Fibroblast of lung (primary cell): Measurements from ENCODE around the gene GCLC. TPM values are rescaled to one million over a fixed set of nuclear protein-coding genes. Genes with fewer than 3 reads are reported as not detected.

ENCODE experiments used
- DNase-seq, 2 donors: peaks; one replicate each; pipeline versions ENCODE4 v3.0.0 to v3.0.0-alpha.2; 2010; ENCODE audit warnings: low read depth in 2 of 2
- H2AFZ ChIP-seq: 2 replicates; pipeline ENCODE4 v1.5.1; 2012; ENCODE audit warnings: low read length, control low read depth, inconsistent platforms
- H3K27ac ChIP-seq: 2 replicates; pipeline ENCODE4 v1.5.1; 2011; ENCODE audit warnings: low read length, control low read depth; ENCODE audit not compliant: insufficient read depth
- H3K27me3 ChIP-seq: 2 replicates; pipeline ENCODE4 v1.5.1; 2011; ENCODE audit warnings: mild to moderate bottlenecking, low read length; ENCODE audit not compliant: control insufficient read depth, insufficient read depth
- H3K36me3 ChIP-seq: 2 replicates; pipeline ENCODE4 v1.5.1; 2011; ENCODE audit warnings: low read length; ENCODE audit not compliant: control insufficient read depth, insufficient read depth
- H3K4me1 ChIP-seq: 2 replicates; pipeline ENCODE4 v1.5.1; 2011; ENCODE audit warnings: low read length; ENCODE audit not compliant: control insufficient read depth, insufficient read depth; ENCODE audit errors: extremely low read depth
- H3K4me2 ChIP-seq: 2 replicates; pipeline ENCODE4 v1.5.1; 2011; ENCODE audit warnings: low read length, control low read depth; ENCODE audit not compliant: insufficient read depth; ENCODE audit errors: extremely low read depth
- H3K4me3 ChIP-seq, 4 experiments: fragments of 200-600 bp in 1 of 4; sonication (generic) in 1 of 4; replicated peaks in 1 of 4; 2 replicates each; pipeline ENCODE4 v1.5.1; 2011 to 2016; ENCODE audit warnings: low read length in 4 of 4, low read depth in 3 of 4, mild to moderate bottlenecking in 3 of 4, control low read depth in 2 of 4, inconsistent platforms in 1 of 4, mixed read lengths in 1 of 4; ENCODE audit not compliant: insufficient read depth in 1 of 4; ENCODE audit errors: control extremely low read depth in 1 of 4
- H3K79me2 ChIP-seq: 2 replicates; pipeline ENCODE4 v1.5.1; 2012; ENCODE audit warnings: mild to moderate bottlenecking, low read length, inconsistent platforms; ENCODE audit not compliant: control insufficient read depth, insufficient read depth
- H3K9ac ChIP-seq: 2 replicates; pipeline ENCODE4 v1.5.1; 2011; ENCODE audit warnings: mild to moderate bottlenecking, low read length, control low read depth; ENCODE audit not compliant: insufficient read depth
- H3K9me3 ChIP-seq: 2 replicates; pipeline ENCODE4 v1.5.1; 2012; ENCODE audit warnings: low read depth, low read length; ENCODE audit not compliant: control insufficient read depth, insufficient read depth
- H4K20me1 ChIP-seq: 2 replicates; pipeline ENCODE4 v1.5.1; 2011; ENCODE audit warnings: low read length; ENCODE audit not compliant: control insufficient read depth, insufficient read depth; ENCODE audit errors: extremely low read depth
- EZH2 ChIP-seq: IDR thresholded peaks from 2 replicates; pipeline ENCODE4 v1.5.1; 2012; ENCODE audit warnings: low read length, control low read depth, mild to moderate bottlenecking; ENCODE audit errors: missing control alignments
- polyA plus RNA-seq, 2 donors: library from polyadenylated mRNA; depleted of rRNA in 1 of 2; stranded (reverse) in 1 of 2; unstranded in 1 of 2; fragments of >200 nt; gene quantifications; 2 replicates each; pipeline ENCODE4 v1.2.1, GENCODE V29; 2011 to 2012; ENCODE audit warnings: missing spikeins in 1 of 2
- total RNA-seq: library from RNA; depleted of rRNA; stranded (reverse); fragments of >200 nt; gene quantifications from 2 replicates; pipeline ENCODE4 v1.2.1, GENCODE V29; 2014
- TF ChIP-seq, protein P1 (sequence below), 2 donors: IDR thresholded peaks in 1 of 2; conservative IDR thresholded peaks in 1 of 2; 1 replicate in 1 of 2; 2 replicates in 1 of 2; pipeline ENCODE4 v1.5.1; 2011 to 2012; ENCODE audit warnings: low read length in 2 of 2, control low read depth in 1 of 2, inconsistent platforms in 1 of 2, low read depth in 1 of 2, mild to moderate bottlenecking in 1 of 2

The GCLC gene
- total and polyA plus RNA-seq, 2 donors (not counting 1 experiment from before 2014, with no cell fraction given), result 16.0 to 31.4 TPM

- H3K4me3 ChIP-seq, result no peak overlapping the region
- no peak overlapping the region for H3K9ac ChIP-seq
- DNase-seq, result no peak
These were observed 80.4 kb downstream of the GCLC start for GRCh38 chr6:53464483-53464882.

GRCh38 chr6:53461696-53462095, 83.2 kb downstream of the GCLC start:
- Histone ChIP-seq H3K9ac (no peak overlapping the region), H3K27ac (no peak overlapping the region), H3K4me2 (no peak overlapping the region), H3K27me3 (peaks cover 4% of the 10 kb centered on the region), H3K36me3 (no peaks in the 10 kb centered on the region), H3K4me1 (no peaks in the 10 kb centered on the region), H2AFZ (no peak overlapping the region), H3K79me2 (no peaks in the 10 kb centered on the region), H3K4me3 (no peak overlapping the region), H3K9me3 (no peaks in the 10 kb centered on the region), H4K20me1 (no peaks in the 10 kb centered on the region)
- no peak for TF ChIP-seq EZH2
- TF ChIP-seq, protein P1, sequence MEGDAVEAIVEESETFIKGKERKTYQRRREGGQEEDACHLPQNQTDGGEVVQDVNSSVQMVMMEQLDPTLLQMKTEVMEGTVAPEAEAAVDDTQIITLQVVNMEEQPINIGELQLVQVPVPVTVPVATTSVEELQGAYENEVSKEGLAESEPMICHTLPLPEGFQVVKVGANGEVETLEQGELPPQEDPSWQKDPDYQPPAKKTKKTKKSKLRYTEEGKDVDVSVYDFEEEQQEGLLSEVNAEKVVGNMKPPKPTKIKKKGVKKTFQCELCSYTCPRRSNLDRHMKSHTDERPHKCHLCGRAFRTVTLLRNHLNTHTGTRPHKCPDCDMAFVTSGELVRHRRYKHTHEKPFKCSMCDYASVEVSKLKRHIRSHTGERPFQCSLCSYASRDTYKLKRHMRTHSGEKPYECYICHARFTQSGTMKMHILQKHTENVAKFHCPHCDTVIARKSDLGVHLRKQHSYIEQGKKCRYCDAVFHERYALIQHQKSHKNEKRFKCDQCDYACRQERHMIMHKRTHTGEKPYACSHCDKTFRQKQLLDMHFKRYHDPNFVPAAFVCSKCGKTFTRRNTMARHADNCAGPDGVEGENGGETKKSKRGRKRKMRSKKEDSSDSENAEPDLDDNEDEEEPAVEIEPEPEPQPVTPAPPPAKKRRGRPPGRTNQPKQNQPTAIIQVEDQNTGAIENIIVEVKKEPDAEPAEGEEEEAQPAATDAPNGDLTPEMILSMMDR (conservative IDR thresholded peaks at IDR 0.05 in 1 of 2, IDR thresholded peaks at IDR 0.05 in 1 of 2; ENCODE audit: low read depth in 1 of 2, low read length in 2 of 2), result no peak
- no peak for DNase-seq

More at GRCh38 chr6:53464483-53464882, 80.4 kb downstream of the GCLC start:
- H3K4me1 ChIP-seq, result no peaks in the 10 kb centered on the region
- no peaks in the 10 kb centered on the region for H3K79me2 ChIP-seq
- no peaks in the 10 kb centered on the region for H3K9me3 ChIP-seq
- TF ChIP-seq, protein P1 (conservative IDR thresholded peaks at IDR 0.05 in 1 of 2, IDR thresholded peaks at IDR 0.05 in 1 of 2; ENCODE audit: low read depth in 1 of 2, low read length in 2 of 2), result no peak
- no peak for TF ChIP-seq EZH2
- no peaks in the 10 kb centered on the region for H3K36me3 ChIP-seq
- H3K27ac ChIP-seq, result no peak overlapping the region
- no peak overlapping the region for H2AFZ ChIP-seq
- H4K20me1 ChIP-seq, result no peaks in the 10 kb centered on the region
- H3K27me3 ChIP-seq, result no peaks in the 10 kb centered on the region
- no peak overlapping the region for H3K4me2 ChIP-seq

- Histone ChIP-seq H3K4me3 (no peak overlapping the region), H4K20me1 (no peaks in the 10 kb centered on the region), H3K27ac (no peak overlapping the region), H2AFZ (no peak overlapping the region), H3K9ac (no peak overlapping the region), H3K4me2 (no peak overlapping the region), H3K79me2 (no peaks in the 10 kb centered on the region), H3K36me3 (no peaks in the 10 kb centered on the region), H3K4me1 (no peaks in the 10 kb centered on the region), H3K27me3 (peaks cover 4% of the 10 kb centered on the region), H3K9me3 (no peaks in the 10 kb centered on the region)
- TF ChIP-seq, protein P1 (conservative IDR thresholded peaks at IDR 0.05 in 1 of 2, IDR thresholded peaks at IDR 0.05 in 1 of 2; ENCODE audit: low read depth in 1 of 2, low read length in 2 of 2), result no peak
- no peak for TF ChIP-seq EZH2
- DNase-seq, result no peak
These were observed 83.8 kb downstream of the GCLC start for GRCh38 chr6:53461041-53461656.
